Astrocyte of the spinal cord (primary cell): Measurements from ENCODE around the gene NFX1.
A peak's percentile ranks its signal among the peaks of the same experiment; 100 is the strongest.
"Not testable (repeated sequence)": the region's sequence is repeated elsewhere in the genome, so short reads cannot be mapped to it uniquely, and the experiment has no call there.

Experiments used
- DNase-seq: peaks from one replicate; pipeline ENCODE4 v3.0.0; 2011; ENCODE audit warnings: low read depth, low spot score
- H3K4me3 ChIP-seq: 2 replicates; pipeline ENCODE4 v1.5.1; 2011; ENCODE audit warnings: low read depth, mild to moderate bottlenecking, low read length, moderate library complexity
- in situ Hi-C: cut with HindIII; loops from 2 replicates; pipeline ENCODE4 v1.10.0; 2017; ENCODE audit warnings: low sequenced_read_pairs
- TF ChIP-seq, protein P1 (sequence below): IDR thresholded peaks from 2 replicates; pipeline ENCODE4 v1.5.1; 2012; ENCODE audit warnings: low read depth, mild to moderate bottlenecking, low read length, inconsistent platforms

Gene NFX1

DNA sequence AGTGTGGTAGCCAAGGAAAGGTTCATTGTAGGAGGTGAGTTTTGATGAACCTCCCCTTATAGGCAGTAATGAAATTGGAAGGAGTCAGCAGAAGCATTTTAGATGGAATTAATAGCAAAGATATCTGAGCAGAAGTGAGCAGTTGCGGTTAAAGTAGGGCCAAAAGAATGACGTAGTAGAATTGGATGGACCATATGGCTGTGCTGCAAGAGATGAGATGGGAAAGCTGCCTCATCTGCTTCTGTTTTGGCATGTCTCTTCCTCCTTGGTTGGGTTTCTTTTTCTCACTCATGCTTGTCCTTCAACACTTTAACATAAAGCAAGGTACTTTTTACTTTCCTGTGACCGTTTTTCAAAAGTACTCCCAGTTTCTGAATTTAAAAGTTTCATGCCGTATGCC lies 56.2 kb downstream of the NFX1 start:
- TF ChIP-seq, protein P1, sequence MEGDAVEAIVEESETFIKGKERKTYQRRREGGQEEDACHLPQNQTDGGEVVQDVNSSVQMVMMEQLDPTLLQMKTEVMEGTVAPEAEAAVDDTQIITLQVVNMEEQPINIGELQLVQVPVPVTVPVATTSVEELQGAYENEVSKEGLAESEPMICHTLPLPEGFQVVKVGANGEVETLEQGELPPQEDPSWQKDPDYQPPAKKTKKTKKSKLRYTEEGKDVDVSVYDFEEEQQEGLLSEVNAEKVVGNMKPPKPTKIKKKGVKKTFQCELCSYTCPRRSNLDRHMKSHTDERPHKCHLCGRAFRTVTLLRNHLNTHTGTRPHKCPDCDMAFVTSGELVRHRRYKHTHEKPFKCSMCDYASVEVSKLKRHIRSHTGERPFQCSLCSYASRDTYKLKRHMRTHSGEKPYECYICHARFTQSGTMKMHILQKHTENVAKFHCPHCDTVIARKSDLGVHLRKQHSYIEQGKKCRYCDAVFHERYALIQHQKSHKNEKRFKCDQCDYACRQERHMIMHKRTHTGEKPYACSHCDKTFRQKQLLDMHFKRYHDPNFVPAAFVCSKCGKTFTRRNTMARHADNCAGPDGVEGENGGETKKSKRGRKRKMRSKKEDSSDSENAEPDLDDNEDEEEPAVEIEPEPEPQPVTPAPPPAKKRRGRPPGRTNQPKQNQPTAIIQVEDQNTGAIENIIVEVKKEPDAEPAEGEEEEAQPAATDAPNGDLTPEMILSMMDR: no peak
- H3K4me3 ChIP-seq: no peak overlapping the region
- no peak for DNase-seq
- in situ Hi-C loops: no loop called here

DNA sequence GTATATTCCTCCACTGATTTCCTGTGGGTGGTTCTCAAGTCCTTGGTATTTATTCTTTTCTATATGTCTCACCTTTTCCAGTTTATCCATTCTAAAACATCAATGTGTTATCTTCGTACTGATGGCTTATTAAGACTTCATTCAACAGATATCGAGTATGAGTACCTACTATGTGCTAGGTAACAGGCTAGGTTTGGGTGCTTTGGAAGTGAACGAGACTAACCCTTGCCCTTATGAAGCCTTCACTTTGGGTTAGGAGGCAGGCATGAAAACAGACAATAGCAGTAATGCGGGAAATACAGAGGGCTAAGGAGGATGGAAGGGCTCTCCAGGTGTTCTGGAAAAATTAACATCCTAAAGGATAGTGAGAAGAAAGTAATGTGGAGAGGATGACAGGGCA lies 58.7 kb downstream of the NFX1 start:
- in situ Hi-C loops: no loop called here
- DNase-seq: no peak
- no peak overlapping the region for H3K4me3 ChIP-seq
- TF ChIP-seq, protein P1: no peak

DNA sequence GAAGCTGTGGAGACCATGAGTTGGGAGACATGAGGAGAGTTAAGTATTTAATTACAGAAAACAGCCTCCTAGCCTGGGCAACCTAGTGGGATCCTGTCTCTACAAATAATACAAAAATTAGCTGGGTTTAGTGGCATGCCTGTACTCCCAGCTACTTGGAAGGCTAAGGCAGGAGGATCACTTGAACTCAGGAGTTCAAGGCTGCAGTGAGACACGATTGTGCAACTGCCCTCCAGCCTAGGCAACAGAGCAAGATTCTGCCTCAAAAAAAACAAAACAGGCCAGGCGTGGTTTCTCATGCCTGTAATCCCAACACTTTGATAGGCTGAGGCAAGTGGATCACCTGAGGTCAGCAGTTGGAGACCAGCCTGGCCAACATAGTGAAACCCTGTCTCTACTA lies 59.4 kb downstream of the NFX1 start:
- in situ Hi-C loops: no loop called here
- no peak overlapping the region for H3K4me3 ChIP-seq
- TF ChIP-seq, protein P1: no peak
- no peak for DNase-seq

DNA sequence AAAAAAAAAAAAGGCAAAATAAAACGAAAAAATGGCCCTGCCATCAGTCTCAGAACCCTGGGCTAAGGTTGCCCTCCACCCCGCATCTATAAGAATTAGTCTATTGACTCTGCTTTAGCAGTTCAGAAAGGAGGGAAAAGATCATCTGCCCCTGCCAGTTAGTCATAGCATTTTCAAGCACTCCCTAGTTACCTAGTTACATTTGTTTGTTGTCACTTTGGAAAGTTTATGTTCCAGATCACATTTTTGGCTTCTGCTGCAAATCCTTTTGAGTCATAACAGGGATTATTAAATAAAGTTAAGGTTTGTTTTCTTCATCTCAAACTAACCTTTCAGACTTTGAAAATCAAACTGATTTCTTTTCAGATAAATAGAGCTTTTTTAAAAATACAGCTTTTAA lies 60.0 kb downstream of the NFX1 start:
- peak; percentile 81 for DNase-seq
- in situ Hi-C loops: no loop called here
- no peak overlapping the region for H3K4me3 ChIP-seq
- TF ChIP-seq, protein P1: no peak

DNA sequence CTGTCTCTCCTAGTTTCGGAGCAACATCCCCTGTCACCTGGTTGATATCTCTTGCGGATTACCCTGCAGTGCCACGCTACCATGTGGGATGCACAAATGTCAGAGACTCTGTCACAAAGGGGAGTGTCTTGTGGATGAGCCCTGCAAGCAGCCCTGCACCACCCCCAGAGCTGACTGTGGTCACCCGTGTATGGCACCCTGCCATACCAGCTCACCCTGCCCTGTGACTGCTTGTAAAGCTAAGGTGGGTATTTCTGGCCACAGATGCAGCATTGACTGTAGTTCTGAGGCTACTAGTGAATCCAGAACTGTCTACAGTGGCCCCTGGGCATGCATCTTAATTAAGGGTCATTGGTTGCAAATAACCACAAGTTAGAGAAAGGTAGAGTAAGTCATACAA lies 61.2 kb downstream of the NFX1 start:
- no peak overlapping the region for H3K4me3 ChIP-seq
- in situ Hi-C loops: no loop called here
- TF ChIP-seq, protein P1: no peak
- DNase-seq: no peak

DNA sequence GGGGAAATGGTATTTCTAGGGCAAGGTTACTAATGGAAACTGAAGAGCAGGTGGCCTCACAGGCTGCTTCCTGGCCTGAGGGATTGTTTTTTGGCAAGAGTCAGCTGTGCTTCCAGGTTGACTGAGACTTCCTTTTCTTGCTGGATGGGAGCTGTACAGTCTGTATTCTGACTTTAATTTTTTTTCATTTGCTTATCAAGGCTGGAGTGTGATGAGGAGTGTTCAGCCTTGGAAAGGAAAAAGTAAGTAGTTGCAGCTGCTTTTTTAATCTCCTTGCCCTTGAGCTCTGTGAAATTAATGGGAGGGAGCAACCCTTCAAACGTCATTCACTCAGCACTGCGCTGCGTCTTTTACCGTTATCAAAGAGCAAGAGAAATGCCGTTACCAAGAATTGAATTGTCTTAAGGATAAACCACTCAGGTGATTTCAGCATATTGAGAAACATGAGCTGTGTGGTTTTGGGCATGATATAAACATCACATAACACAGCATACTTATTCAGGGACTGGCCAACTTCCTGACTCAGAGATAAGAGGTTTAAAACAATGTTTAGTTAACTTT lies 64.4 kb downstream of the NFX1 start:
- TF ChIP-seq, protein P1: no peak
- in situ Hi-C loops: no loop called here
- no peak overlapping the region for H3K4me3 ChIP-seq
- peak; percentile 37 for DNase-seq

DNA sequence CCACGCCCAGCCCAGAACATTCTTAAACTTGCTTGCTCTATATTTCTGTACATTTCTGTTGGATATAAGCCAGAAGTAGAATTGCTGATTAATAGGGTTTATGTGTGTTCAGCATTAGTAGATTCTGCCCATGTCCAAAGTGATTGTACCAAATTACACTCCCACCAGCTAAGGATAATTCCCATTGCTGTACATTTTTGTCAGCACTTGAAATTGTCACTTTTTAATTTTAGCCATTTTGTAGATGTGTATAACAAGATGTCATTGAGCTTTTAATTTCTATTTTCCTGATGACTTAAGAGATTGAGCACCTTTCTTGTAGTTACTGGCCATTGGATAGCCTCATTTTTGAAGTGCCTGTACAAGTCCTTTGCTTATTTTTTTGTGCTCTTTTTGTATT lies 65.6 kb downstream of the NFX1 start:
- in situ Hi-C loops: no loop called here
- DNase-seq: no peak
- TF ChIP-seq, protein P1: no peak
- no peak overlapping the region for H3K4me3 ChIP-seq

DNA sequence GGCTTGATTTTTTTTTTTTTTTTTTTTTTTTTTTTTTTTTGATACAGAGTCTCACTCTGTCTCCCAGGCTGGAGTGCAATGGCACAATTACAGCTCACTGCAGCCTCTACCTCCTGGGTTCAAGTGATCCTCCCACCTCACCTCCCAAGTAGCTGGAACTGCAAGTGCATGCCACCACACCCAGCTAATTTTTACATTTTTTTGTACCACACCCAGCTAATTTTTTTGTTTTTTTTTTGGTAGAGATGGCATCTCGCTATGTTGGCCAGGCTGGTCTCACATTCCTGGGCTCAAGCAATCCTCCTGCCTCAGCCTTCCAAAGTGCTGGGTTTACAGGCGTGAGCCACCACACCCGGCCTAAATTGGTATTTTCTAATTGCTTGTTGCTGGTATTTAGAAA lies 68.3 kb downstream of the NFX1 start:
- H3K4me3 ChIP-seq, in situ Hi-C loops, DNase-seq: not testable (repeated sequence)
